SK-N-MC (cell line): ENCODE results near the gene VPS37C.

Experiments
- EZH2 ChIP-seq: fragments of 200-600 bp; sonication (generic); IDR thresholded peaks from one replicate; pipeline ENCODE4 v1.6.1; 2017; ENCODE audit warnings: antibody characterized with exemption
- POLR2AphosphoS5 ChIP-seq: IDR thresholded peaks from 2 replicates; pipeline ENCODE4 v1.6.1; 2012; ENCODE audit warnings: mild to moderate bottlenecking, low read depth, low read length, borderline replicate concordance

- TF ChIP-seq POLR2AphosphoS5 (no peak), EZH2 (no peak)
Observed at GRCh38 chr11:61107888-61108287, 53.3 kb downstream of the VPS37C start.
